Bladder microvascular endothelial cell (primary cell): ENCODE measurements around the gene TNFSF11. TPM values are rescaled to one million over a fixed set of nuclear protein-coding genes. Genes with fewer than 3 reads are reported as not detected.

Experiments used
- total RNA-seq: library from RNA; depleted of rRNA; stranded (reverse); fragments of >200 nt; gene quantifications from 2 replicates; pipeline ENCODE4 v1.2.3, GENCODE V29; 2014

Gene TNFSF11
- not detected in 2 replicates for total RNA-seq

GRCh38 chr13:42574011-42574410 is at the start of gene TNFSF11:
TNFSF11 (plus strand) TSS chr13:42574152; CDS start chr13:42574304, 152 bp downstream.

Other genes starting within 250 kb of the TNFSF11 start
- gene FAM216B, start 207.4 kb downstream of the TNFSF11 start, total RNA-seq, result not detected in 2 replicates